HUES64 (cell line): ENCODE results near the gene TSEN15.
A peak's percentile ranks its signal among the peaks of the same experiment; 100 is the strongest.

Experiments used
- H3K27ac ChIP-seq: 2 replicates; pipeline ENCODE4 v1.7.0; 2013; ENCODE audit warnings: low read depth, low read length, inconsistent platforms
- H3K27me3 ChIP-seq: 2 replicates; pipeline ENCODE4 v1.6.1; 2013; ENCODE audit warnings: mild to moderate bottlenecking, low read length; ENCODE audit not compliant: insufficient read depth
- H3K36me3 ChIP-seq: 2 replicates; pipeline ENCODE4 v1.6.1; 2013; ENCODE audit warnings: mild to moderate bottlenecking, low read length; ENCODE audit not compliant: insufficient read depth
- H3K4me1 ChIP-seq: 2 replicates; pipeline ENCODE4 v1.6.1; 2013; ENCODE audit warnings: mild to moderate bottlenecking, low read length, moderate library complexity; ENCODE audit not compliant: insufficient read depth
- H3K4me3 ChIP-seq: 2 replicates; pipeline ENCODE4 v1.5.1; 2013; ENCODE audit warnings: mild to moderate bottlenecking, low read length, moderate library complexity
- H3K9ac ChIP-seq: 2 replicates; pipeline ENCODE4 v1.6.1; 2013; ENCODE audit warnings: mild to moderate bottlenecking, low read depth, low read length
- H3K9me3 ChIP-seq: 2 replicates; pipeline ENCODE4 v1.6.1; 2013; ENCODE audit warnings: low read depth, low read length; ENCODE audit not compliant: insufficient read depth
- WGBS: fragments of 150-250, 120-280 bp; methylation state at CpG from one replicate; pipeline ENCODE4 v1.1.7; 2013; ENCODE audit warnings: missing lambda C conversion rate; 5-methylcytosine and 5-hydroxymethylcytosine counted together

TSEN15 gene

GRCh38 chr1:184031409-184032107, 20.0 kb upstream of the TSEN15 start:
- Histone ChIP-seq H3K36me3 (no peaks in the 10 kb centered on the region), H3K4me3 (no peak overlapping the region), H3K4me1 (peaks cover 16% of the 10 kb centered on the region), H3K9ac (no peak overlapping the region), H3K27me3 (peaks cover 55% of the 10 kb centered on the region), H3K27ac (no peak overlapping the region), H3K9me3 (no peaks in the 10 kb centered on the region)
- WGBS = 90% methylated on average over 8 of the region's 8 CpGs

GRCh38 chr1:184032306-184032929, 19.1 kb upstream of the TSEN15 start:
- no CpG with 5 or more reads among the region's 2 CpGs for WGBS
- Histone ChIP-seq H3K4me3 (no peak overlapping the region), H3K9ac (no peak overlapping the region), H3K27me3 (peaks cover 57% of the 10 kb centered on the region), H3K9me3 (no peaks in the 10 kb centered on the region), H3K4me1 (peaks cover 13% of the 10 kb centered on the region), H3K27ac (no peak overlapping the region), H3K36me3 (no peaks in the 10 kb centered on the region)

- Histone ChIP-seq H3K27me3 (peaks cover 63% of the 10 kb centered on the region), H3K4me1 (peaks cover 8% of the 10 kb centered on the region; the same call in 1 of the 2 replicates), H3K36me3 (no peaks in the 10 kb centered on the region), H3K27ac (no peak overlapping the region), H3K9me3 (no peaks in the 10 kb centered on the region), H3K9ac (no peak overlapping the region), H3K4me3 (no peak overlapping the region)
- 82% methylated on average over 3 of the region's 3 CpGs for WGBS
Measured at GRCh38 chr1:184032930-184033418, 18.6 kb upstream of the TSEN15 start.

- 0 out of 2 replicates have a peak, but pooled peaks cover 6% of the 10 kb centered on the region for H3K4me1 ChIP-seq
- peaks cover 70% of the 10 kb centered on the region for H3K27me3 ChIP-seq
- H3K27ac ChIP-seq = no peak overlapping the region
- no peak overlapping the region for H3K9ac ChIP-seq
- WGBS = 83% methylated on average over 2 of the region's 2 CpGs
- no peaks in the 10 kb centered on the region for H3K9me3 ChIP-seq
- no peak overlapping the region for H3K4me3 ChIP-seq
- no peaks in the 10 kb centered on the region for H3K36me3 ChIP-seq
Measured at GRCh38 chr1:184033711-184034167, 17.8 kb upstream of the TSEN15 start.

- no peaks in the 10 kb centered on the region for H3K36me3 ChIP-seq
- H3K27me3 ChIP-seq = peaks cover 82% of the 10 kb centered on the region
- H3K9ac ChIP-seq = no peak overlapping the region
- no peaks in the 10 kb centered on the region for H3K9me3 ChIP-seq
- no peak overlapping the region for H3K4me3 ChIP-seq
- WGBS = 89% methylated on average over 2 of the region's 2 CpGs
- 0 out of 2 replicates have a peak, but pooled peaks cover 6% of the 10 kb centered on the region for H3K4me1 ChIP-seq
- no peak overlapping the region for H3K27ac ChIP-seq
Measured at GRCh38 chr1:184034761-184035379, 16.7 kb upstream of the TSEN15 start.

GRCh38 chr1:184035719-184036516, 15.6 kb upstream of the TSEN15 start:
- Histone ChIP-seq H3K4me1 (0 out of 2 replicates have a peak, but pooled peaks cover 6% of the 10 kb centered on the region), H3K27ac (no peak overlapping the region), H3K4me3 (peak overlapping the region; percentile 72), H3K27me3 (peaks cover 90% of the 10 kb centered on the region), H3K9me3 (no peaks in the 10 kb centered on the region), H3K36me3 (no peaks in the 10 kb centered on the region), H3K9ac (no peak overlapping the region)
- 26% methylated on average over 31 of the region's 31 CpGs for WGBS

- WGBS = 1% methylated on average over 29 of the region's 29 CpGs
- H3K4me3 ChIP-seq = peak overlapping the region; percentile 72
Measured at GRCh38 chr1:184036517-184036949, 15.0 kb upstream of the TSEN15 start.

GRCh38 chr1:184037849-184038591, 13.5 kb upstream of the TSEN15 start:
- Histone ChIP-seq H3K27ac (no peak overlapping the region), H3K9ac (no peak overlapping the region), H3K4me1 (0 out of 2 replicates have a peak, but pooled peaks cover 6% of the 10 kb centered on the region), H3K36me3 (no peaks in the 10 kb centered on the region), H3K4me3 (peak overlapping the region; percentile 72), H3K27me3 (peaks cover 76% of the 10 kb centered on the region), H3K9me3 (no peaks in the 10 kb centered on the region)
- WGBS = 84% methylated on average over 13 of the region's 13 CpGs

More at GRCh38 chr1:184036517-184036949, 15.0 kb upstream of the TSEN15 start:
- H3K9ac ChIP-seq = peak overlapping the region; percentile 65
- H3K36me3 ChIP-seq = no peaks in the 10 kb centered on the region
- H3K4me1 ChIP-seq = 0 out of 2 replicates have a peak, but pooled peaks cover 6% of the 10 kb centered on the region
- no peaks in the 10 kb centered on the region for H3K9me3 ChIP-seq
- H3K27ac ChIP-seq = no peak overlapping the region
- peaks cover 87% of the 10 kb centered on the region for H3K27me3 ChIP-seq

GRCh38 chr1:184039126-184039525, 12.4 kb upstream of the TSEN15 start:
- Histone ChIP-seq H3K9ac (no peak overlapping the region), H3K4me3 (no peak overlapping the region), H3K27ac (no peak overlapping the region), H3K9me3 (no peaks in the 10 kb centered on the region), H3K36me3 (no peaks in the 10 kb centered on the region), H3K4me1 (0 out of 2 replicates have a peak, but pooled peaks cover 6% of the 10 kb centered on the region), H3K27me3 (peaks cover 65% of the 10 kb centered on the region)
- 94% methylated on average over 4 of the region's 4 CpGs for WGBS

- no peaks in the 10 kb centered on the region for H3K9me3 ChIP-seq
- WGBS = 86% methylated on average over 3 of the region's 3 CpGs
- H3K9ac ChIP-seq = no peak overlapping the region
- H3K4me1 ChIP-seq = peaks cover 11% of the 10 kb centered on the region
- peaks cover 39% of the 10 kb centered on the region for H3K27me3 ChIP-seq
- H3K4me3 ChIP-seq = no peak overlapping the region
- H3K36me3 ChIP-seq = no peaks in the 10 kb centered on the region
- H3K27ac ChIP-seq = no peak overlapping the region
Measured at GRCh38 chr1:184041731-184042130, 9.8 kb upstream of the TSEN15 start.
